ENCODE measurements around the gene SNRNP25. TPM values are rescaled to one million over a fixed set of nuclear protein-coding genes. Genes with fewer than 3 reads are reported as not detected.

SNRNP25 gene
- total and polyA plus RNA-seq, 9 of the 15 experiments (the other 6 are each of a cell fraction or from before 2014, with no cell fraction given), result 59.0 to 176 (median 108) TPM

DNA sequence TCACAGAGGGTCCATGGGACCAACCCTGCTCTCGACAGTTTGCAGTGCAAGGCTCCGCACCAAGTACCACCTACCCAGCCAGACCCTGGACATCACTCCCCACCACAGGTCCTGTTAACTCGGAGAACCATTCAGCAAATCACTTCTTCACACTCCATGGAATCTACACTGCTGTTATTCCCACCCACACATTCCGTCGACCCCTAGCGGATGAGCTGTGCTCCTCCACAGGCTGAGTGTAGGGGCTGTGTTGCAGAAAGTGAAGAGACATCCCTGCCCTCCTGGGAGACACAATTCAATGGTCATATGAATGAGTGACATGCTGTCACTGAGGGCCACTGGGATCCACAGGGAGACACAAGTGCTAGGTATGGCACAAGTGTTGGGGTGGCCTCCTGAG, 51.9 kb downstream of the SNRNP25 start:
- Histone ChIP-seq H3K79me2 (ENCODE audit: control insufficient read depth, insufficient read depth, low read length) (peaks cover 7% of the 10 kb centered on the region; the same call in 1 of the 3 replicates), H3K9me1 (ENCODE audit: control insufficient read depth, insufficient read depth, low read length) (no peaks in the 10 kb centered on the region), H3K9me3 (replicated peaks; ENCODE audit: control insufficient read depth, insufficient read depth, low read depth, low read length) (no peaks in the 10 kb centered on the region), H4K20me1 (replicated peaks; ENCODE audit: control insufficient read depth, insufficient read depth, low read length) (no peaks in the 10 kb centered on the region), H3K4me1 (replicated peaks in 1 of 2; ENCODE audit: control insufficient read depth in 2 of 2, insufficient read depth in 2 of 2, low read length in 2 of 2) (peaks cover 29 to 53% of the 10 kb centered on the region in 2 experiments; a peak in 4 of 5 replicates), H3K36me3 (ENCODE audit: control insufficient read depth, insufficient read depth, low read length) (peaks cover 51% of the 10 kb centered on the region; the same call in 2 of the 3 replicates), H3K4me2 (ENCODE audit: insufficient read depth, low read length) (peak overlapping the region; percentile 69; the same call in 1 of the 2 replicates), H3K27ac (ENCODE audit: extremely low read depth, low read depth, low read length) (no peak overlapping the region; the same call in 2 of the 3 replicates), H3K27me3 (ENCODE audit: control insufficient read depth in 2 of 2, insufficient read depth in 2 of 2, low read length in 2 of 2) (no peaks in the 10 kb centered on the region), H3K9ac (ENCODE audit: insufficient read depth in 1 of 2, low read depth in 2 of 2, low read length in 2 of 2) (peak overlapping the region in 1 of 2 experiments; percentile 18; a peak in 1 of 4 replicates), H3K4me3 (no peak overlapping the region), H2AFZ (ENCODE audit: low read depth, low read length) (no peak overlapping the region)
- ChIA-PET CTCF (ENCODE audit: low intra/inter-chr PET ratio) (interaction anchor here (0.6 kb wide), 1 partner anchor 15 kb away, joined by 3 read pairs; no protein-coding TSS in a partner anchor), POLR2A (interaction anchor here (0.7 kb wide), 3 partner anchors 32 to 75 kb away, joined by 3 to 4 read pairs (median 4); partner anchors contain the start of gene HBQ1)
- FAIRE-seq (no peak), DNase-seq (ENCODE audit: extremely low read depth in 1 of 4, low spot score in 3 of 4) (no peak), ATAC-seq (peak; percentile 32; the same call in 2 of the 3 replicates)
- intact Hi-C loops (cut with micrococcal nuclease) (no loop called here), in situ Hi-C loops (cut with MboI) (loop anchor here (5.0 kb wide), 1 partner anchor 77 kb away; the partner anchor contains the start of gene HBQ1)
- no TSS peak for BruUV-seq (replicated peaks)
- TF ChIP-seq RCOR1 (IDR thresholded peaks at IDR 0.05; ENCODE audit: borderline replicate concordance in 1 of 2, low read depth in 2 of 2, low read length in 2 of 2) (0 out of 4 replicates have a peak, but pooled peaks of 1 of the 2 experiments have one; percentile 23), PPARD (CRISPR knock-in tag; IDR thresholded peaks at IDR 0.05) (no peak), RUNX1 (IDR thresholded peaks at IDR 0.05; ENCODE audit: low read depth) (no peak), KDM1A (IDR thresholded peaks at IDR 0.05) (0 out of 4 replicates have a peak, but pooled peaks of 1 of the 2 experiments have one; percentile 38), SMARCE1 (IDR thresholded peaks at IDR 0.05) (no peak), ZNF507 (tag; conservative IDR thresholded peaks at IDR 0.05) (no peak), ZBTB49 (CRISPR knock-in tag; IDR thresholded peaks at IDR 0.05; ENCODE audit: borderline replicate concordance) (no peak), TEAD4 (IDR thresholded peaks at IDR 0.05; ENCODE audit: low read length) (0 out of 2 replicates have a peak, but pooled peaks have one; percentile 29), TEAD4 (CRISPR knock-in tag; IDR thresholded peaks at IDR 0.05; ENCODE audit: borderline replicate concordance) (no peak), EGR1 (conservative IDR thresholded peaks at IDR 0.05) (peak; percentile 75), CTCF (IDR thresholded peaks at IDR 0.05 in 2 of 3, conservative IDR thresholded peaks at IDR 0.05 in 1 of 3; ENCODE audit: insufficient read depth in 2 of 3, low read depth in 1 of 3, low read length in 3 of 3) (peak in 2 of 3 experiments; percentile 20 to 49; a peak in 3 of 6 replicates), OTX1 (CRISPR knock-in tag; IDR thresholded peaks at IDR 0.05) (no peak)
- TF ChIP-seq, protein P1, sequence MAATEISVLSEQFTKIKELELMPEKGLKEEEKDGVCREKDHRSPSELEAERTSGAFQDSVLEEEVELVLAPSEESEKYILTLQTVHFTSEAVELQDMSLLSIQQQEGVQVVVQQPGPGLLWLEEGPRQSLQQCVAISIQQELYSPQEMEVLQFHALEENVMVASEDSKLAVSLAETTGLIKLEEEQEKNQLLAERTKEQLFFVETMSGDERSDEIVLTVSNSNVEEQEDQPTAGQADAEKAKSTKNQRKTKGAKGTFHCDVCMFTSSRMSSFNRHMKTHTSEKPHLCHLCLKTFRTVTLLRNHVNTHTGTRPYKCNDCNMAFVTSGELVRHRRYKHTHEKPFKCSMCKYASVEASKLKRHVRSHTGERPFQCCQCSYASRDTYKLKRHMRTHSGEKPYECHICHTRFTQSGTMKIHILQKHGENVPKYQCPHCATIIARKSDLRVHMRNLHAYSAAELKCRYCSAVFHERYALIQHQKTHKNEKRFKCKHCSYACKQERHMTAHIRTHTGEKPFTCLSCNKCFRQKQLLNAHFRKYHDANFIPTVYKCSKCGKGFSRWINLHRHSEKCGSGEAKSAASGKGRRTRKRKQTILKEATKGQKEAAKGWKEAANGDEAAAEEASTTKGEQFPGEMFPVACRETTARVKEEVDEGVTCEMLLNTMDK (IDR thresholded peaks at IDR 0.05; ENCODE audit: borderline replicate concordance, insufficient read depth, low read depth, low read length, poor library complexity, severe bottlenecking), result peak; percentile 48
- WGBS (ENCODE audit: insufficient coverage, low coverage, missing lambda C conversion rate), result 68% methylated on average over 6 of the region's 6 CpGs
